PC-3 (cell line): Measurements from ENCODE around the gene SPRED2.

Source experiments
- CTCF ChIP-seq: fragments of 300-600 bp; sonication (generic); conservative IDR thresholded peaks from 2 replicates; pipeline ENCODE4 v1.5.1; 2017; ENCODE audit warnings: antibody characterized with exemption, low read depth, mild to moderate bottlenecking, low read length
- EZH2 ChIP-seq: fragments of 300-600 bp; sonication (generic); IDR thresholded peaks from one replicate; pipeline ENCODE4 v1.6.1; 2017; ENCODE audit warnings: antibody characterized with exemption, mild to moderate bottlenecking, low read length; ENCODE audit not compliant: unreplicated experiment
- EZH2phosphoT487 ChIP-seq: fragments of 300-600 bp; sonication (generic); IDR thresholded peaks from 2 replicates; pipeline ENCODE4 v1.6.1; 2018; ENCODE audit warnings: mild to moderate bottlenecking, antibody characterized with exemption, low read length, borderline replicate concordance

GRCh38 chr2:65293376-65293775, 139.0 kb downstream of the SPRED2 start:
- TF ChIP-seq CTCF (no peak), EZH2phosphoT487 (no peak), EZH2 (no peak)
